Motor neuron (in vitro differentiated cells): Measurements from ENCODE around the gene TMEM125. TPM values are rescaled to one million over a fixed set of nuclear protein-coding genes. Genes with fewer than 3 reads are reported as not detected.

ENCODE experiments used
- ATAC-seq, 8 experiments: fragments of 200-7000 bp; cut with Tn5 transposase; replicated peaks in 6 of 8; 2 replicates each; pipeline ENCODE4 v1.8.0; 2021; ENCODE audit warnings: mild to moderate bottlenecking in 8 of 8, moderate library complexity in 8 of 8
- H3K27ac ChIP-seq, 2 donors: fragments of 250-450 bp; sonication (Bioruptor Pico); 2 replicates each; pipeline ENCODE4 v1.9.0; 2021; ENCODE audit warnings: antibody characterized with exemption in 2 of 2, mild to moderate bottlenecking in 2 of 2, moderate library complexity in 1 of 2
- H3K4me1 ChIP-seq, 2 donors: fragments of 250-450 bp; sonication (Bioruptor Pico); replicated peaks in 1 of 2; 2 replicates each; pipeline ENCODE4 v1.6.1; 2021; ENCODE audit warnings: antibody characterized with exemption in 2 of 2, mild to moderate bottlenecking in 2 of 2, moderate library complexity in 1 of 2
- H3K4me3 ChIP-seq, 5 donors: fragments of 250-450 bp; sonication (Bioruptor Pico); 2 replicates each; pipeline ENCODE4 v1.9.0; 2021; ENCODE audit warnings: antibody characterized with exemption in 5 of 5, mild to moderate bottlenecking in 5 of 5, moderate library complexity in 4 of 5
- WGBS, 10 experiments: fragments of 450-650 bp; shearing (Covaris generic); methylation state at CpG; one replicate each; pipeline ENCODE4 v1.0.0; 2022; 5-methylcytosine and 5-hydroxymethylcytosine counted together
- in situ Hi-C, 9 experiments: fragments of 400-800 bp; cut with MboI; loops; one replicate each; pipeline ENCODE4 v1.15.0; 2021; ENCODE audit warnings: low sequenced_read_pairs in 9 of 9, low pct_unique_long_range_greater_than_20kb in 2 of 9; ENCODE audit not compliant: unreplicated experiment in 9 of 9
- total RNA-seq, 8 experiments: library from RNA; unstranded; fragments of 300-600 nt; gene quantifications; 2 replicates each; pipeline versions ENCODE4 v1.2.3 to v1.2.4, GENCODE V29; 2022

The TMEM125 gene
- total RNA-seq, 8 experiments from 2014 or later, result 0.11 to 4.7 (median 0.34) TPM; not detected in 4

- in situ Hi-C loops, result no loop called here
- 43 to 85% (median 77%) methylated on average over 1 to 5 of the region's 5 CpGs; no CpG with 5 or more reads in 1 of the 10 experiments for WGBS, 10 experiments
- Histone ChIP-seq H3K27ac (no peak overlapping the region), H3K4me3 (no peak overlapping the region), H3K4me1 (no peaks in the 10 kb centered on the region)
- ATAC-seq, result no peak
Observed at GRCh38 chr1:43251024-43251423, 18.8 kb upstream of the TMEM125 start.

- Histone ChIP-seq H3K4me1 (no peaks in the 10 kb centered on the region), H3K4me3 (no peak overlapping the region), H3K27ac (no peak overlapping the region)
- WGBS, 10 experiments, result 0 to 93% (median 54%) methylated on average over 1 of the region's 1 CpG
- no peak for ATAC-seq
- in situ Hi-C loops, result no loop called here
Observed at GRCh38 chr1:43252225-43252624, 17.6 kb upstream of the TMEM125 start.

GRCh38 chr1:43253173-43253572, 16.6 kb upstream of the TMEM125 start:
- ATAC-seq, result no peak
- WGBS, 10 experiments, result 57 to 100% (median 89%) methylated on average over 1 to 4 of the region's 4 CpGs; no CpG with 5 or more reads in 3 of the 10 experiments
- no peak overlapping the region for H3K27ac ChIP-seq
- H3K4me1 ChIP-seq, result no peaks in the 10 kb centered on the region
- no peak overlapping the region for H3K4me3 ChIP-seq
- in situ Hi-C loops, result no loop called here

- Histone ChIP-seq H3K27ac (no peak overlapping the region), H3K4me1 (no peaks in the 10 kb centered on the region), H3K4me3 (no peak overlapping the region)
- in situ Hi-C loops, result no loop called here
- whole genome bisulfite sequencing, 10 experiments, result 56 to 83% (median 78%) methylated on average over 1 to 8 of the region's 8 CpGs; no CpG with 5 or more reads in 4 of the 10 experiments
- no peak for ATAC-seq
Observed at GRCh38 chr1:43253876-43254275, 15.9 kb upstream of the TMEM125 start.

- in situ Hi-C loops, result no loop called here
- WGBS, 10 experiments, result 0 to 85% (median 61%) methylated on average over 2 to 8 of the region's 10 CpGs; no CpG with 5 or more reads in 3 of the 10 experiments
- H3K27ac ChIP-seq, result no peak overlapping the region
- H3K4me3 ChIP-seq, result no peak overlapping the region
- H3K4me1 ChIP-seq, result no peaks in the 10 kb centered on the region
- no peak for ATAC-seq
Observed at GRCh38 chr1:43255438-43256210, 14.2 kb upstream of the TMEM125 start.

GRCh38 chr1:43256675-43257570, 12.9 kb upstream of the TMEM125 start:
- Histone ChIP-seq H3K4me1 (no peaks in the 10 kb centered on the region), H3K27ac (no peak overlapping the region), H3K4me3 (no peak overlapping the region)
- no peak for ATAC-seq
- in situ Hi-C loops, result no loop called here
- 46 to 100% (median 70%) methylated on average over 1 to 8 of the region's 8 CpGs; no CpG with 5 or more reads in 2 of the 10 experiments for WGBS, 10 experiments

GRCh38 chr1:43258370-43258769, 11.4 kb upstream of the TMEM125 start:
- Histone ChIP-seq H3K27ac (no peak overlapping the region), H3K4me3 (no peak overlapping the region), H3K4me1 (no peaks in the 10 kb centered on the region)
- in situ Hi-C loops, result no loop called here
- ATAC-seq, result no peak
- whole genome bisulfite sequencing, 10 experiments, result 40 to 95% (median 64%) methylated on average over 1 to 3 of the region's 3 CpGs; no CpG with 5 or more reads in 4 of the 10 experiments

- WGBS, 10 experiments, result 33 to 86% (median 60%) methylated on average over 1 to 4 of the region's 4 CpGs
- Histone ChIP-seq H3K27ac (no peak overlapping the region), H3K4me1 (peaks cover 0 to under 1% of the 10 kb centered on the region in 2 donors), H3K4me3 (no peak overlapping the region)
- no peak for ATAC-seq
- in situ Hi-C loops, result no loop called here
Observed at GRCh38 chr1:43265431-43265830, 4.4 kb upstream of the TMEM125 start.

GRCh38 chr1:43266881-43267280, 2.9 kb upstream of the TMEM125 start:
- H3K4me1 ChIP-seq, result peaks cover 0 to 13% of the 10 kb centered on the region in 2 donors
- no peak for ATAC-seq
- no peak overlapping the region for H3K27ac ChIP-seq
- in situ Hi-C loops, result no loop called here
- no peak overlapping the region for H3K4me3 ChIP-seq
- 80 to 100% (median 100%) methylated on average over 1 of the region's 1 CpG; no CpG with 5 or more reads in 4 of the 10 experiments for WGBS, 10 experiments

- no peak overlapping the region for H3K27ac ChIP-seq
- in situ Hi-C loops, result no loop called here
- H3K4me3 ChIP-seq, result no peak overlapping the region
- WGBS, 10 experiments, result 75 to 90% (median 80%) methylated on average over 1 to 9 of the region's 9 CpGs; no CpG with 5 or more reads in 4 of the 10 experiments
- ATAC-seq, result peak in 3 of 8 experiments; percentile 25 to 42 (median 33)
- H3K4me1 ChIP-seq, result peaks cover 0 to 13% of the 10 kb centered on the region in 2 donors
Observed at GRCh38 chr1:43267291-43267805, 2.4 kb upstream of the TMEM125 start.

GRCh38 chr1:43267818-43268425, 1.9 kb upstream of the TMEM125 start:
- ATAC-seq, result no peak
- Histone ChIP-seq H3K4me3 (no peak overlapping the region), H3K4me1 (peaks cover 0 to 13% of the 10 kb centered on the region in 2 donors), H3K27ac (no peak overlapping the region)
- 38 to 100% (median 89%) methylated on average over 1 to 3 of the region's 3 CpGs; no CpG with 5 or more reads in 4 of the 10 experiments for WGBS, 10 experiments
- in situ Hi-C loops, result no loop called here

GRCh38 chr1:43270421-43271095, 775 bp downstream of the TMEM125 start:
- Histone ChIP-seq H3K27ac (peak overlapping the region in 1 of 2 donors; percentile 2), H3K4me3 (no peak overlapping the region), H3K4me1 (peaks cover 0 to 13% of the 10 kb centered on the region in 2 donors)
- WGBS, 10 experiments, result 0 to 53% (median 40%) methylated on average over 1 to 11 of the region's 29 CpGs; no CpG with 5 or more reads in 3 of the 10 experiments
- peak; percentile 17 to 71 (median 58) for ATAC-seq
- in situ Hi-C loops, result no loop called here
